LNCaP clone FGC (cell line): ENCODE results near the gene GTSE1.
"Not testable (repeated sequence)": the region's sequence is repeated elsewhere in the genome, so short reads cannot be mapped to it uniquely, and the experiment has no call there.

Source experiments
- DNase-seq: peaks from one replicate; pipeline ENCODE4 v3.0.0-alpha.2; 2011; ENCODE audit warnings: low read depth
- H3K4me3 ChIP-seq: 2 replicates; pipeline ENCODE4 v1.5.1; 2011; ENCODE audit warnings: mild to moderate bottlenecking, low read depth, low read length, control low read depth
- CTCF ChIP-seq: IDR thresholded peaks from 2 replicates; pipeline ENCODE4 v1.5.1; 2012; ENCODE audit warnings: mild to moderate bottlenecking; ENCODE audit not compliant: control insufficient read depth, insufficient read depth; ENCODE audit errors: extremely low read depth

Gene GTSE1

GRCh38 chr22:46312056-46312455 lies 15.4 kb downstream of the GTSE1 start:
- no peak for TF ChIP-seq CTCF
- DNase-seq, result no peak
- no peak overlapping the region for H3K4me3 ChIP-seq

GRCh38 chr22:46312848-46313247 lies 16.2 kb downstream of the GTSE1 start:
- H3K4me3 ChIP-seq, DNase-seq: not testable (repeated sequence)

GRCh38 chr22:46315976-46316375 lies 19.3 kb downstream of the GTSE1 start:
- no peak for DNase-seq
- no peak for TF ChIP-seq CTCF

GRCh38 chr22:46317646-46318045 lies 21.0 kb downstream of the GTSE1 start:
- TF ChIP-seq CTCF, result no peak
- DNase-seq, result no peak

More at GRCh38 chr22:46315976-46316375, 19.3 kb downstream of the GTSE1 start:
- no peak overlapping the region for H3K4me3 ChIP-seq

GRCh38 chr22:46318576-46318975 lies 21.9 kb downstream of the GTSE1 start:
- TF ChIP-seq CTCF, result no peak
- H3K4me3 ChIP-seq, result no peak overlapping the region
- no peak for DNase-seq

More at GRCh38 chr22:46317646-46318045, 21.0 kb downstream of the GTSE1 start:
- no peak overlapping the region for H3K4me3 ChIP-seq

GRCh38 chr22:46319319-46319718 lies 22.6 kb downstream of the GTSE1 start:
- H3K4me3 ChIP-seq, result no peak overlapping the region
- no peak for TF ChIP-seq CTCF
- no peak for DNase-seq

GRCh38 chr22:46320166-46320710 lies 23.6 kb downstream of the GTSE1 start:
- no peak overlapping the region for H3K4me3 ChIP-seq
- no peak for TF ChIP-seq CTCF
- DNase-seq, result no peak
